T47D (cell line): ENCODE measurements around the gene LARP4.

Experiments used
- DNase-seq, 2 experiments: peaks; one replicate each; pipeline versions ENCODE4 v3.0.0 to v3.0.0-alpha.2; 2011 to 2012; ENCODE audit warnings: low read depth in 1 of 2, low spot score in 1 of 2
- JUND ChIP-seq: IDR thresholded peaks from 2 replicates; pipeline ENCODE4 v1.6.1; 2012; ENCODE audit warnings: low read depth
- in situ Hi-C: cut with HindIII; loops from 2 replicates; pipeline ENCODE4 v1.10.0; 2016; ENCODE audit warnings: low sequenced_read_pairs, low pct_unique_long_range_greater_than_20kb

The LARP4 gene

GRCh38 chr12:50528800-50529199 lies 128.1 kb downstream of the LARP4 start:
- no peak for DNase-seq
- no peak for TF ChIP-seq JUND
- in situ Hi-C loops = no loop called here

GRCh38 chr12:50529345-50529744 lies 128.7 kb downstream of the LARP4 start:
- in situ Hi-C loops = no loop called here
- no peak for TF ChIP-seq JUND
- DNase-seq = no peak
